GM06990 (cell line): ENCODE results near the gene AP1S1.
"Not testable (repeated sequence)": the region's sequence is repeated elsewhere in the genome, so short reads cannot be mapped to it uniquely, and the experiment has no call there.

Source experiments
- DNase-seq: peaks from one replicate; pipeline ENCODE4 v3.0.0-alpha.2; 2011; ENCODE audit not compliant: insufficient read length; ENCODE audit errors: extremely low read depth
- H3K27me3 ChIP-seq: replicated peaks from 2 replicates; pipeline ENCODE4 v1.6.0; 2011; ENCODE audit warnings: low read length; ENCODE audit not compliant: control insufficient read depth, insufficient read depth
- H3K36me3 ChIP-seq: 2 replicates; pipeline ENCODE4 v1.5.1; 2011; ENCODE audit warnings: low read length; ENCODE audit not compliant: control insufficient read depth, insufficient read depth
- H3K4me3 ChIP-seq: replicated peaks from 2 replicates; pipeline ENCODE4 v1.5.1; 2011; ENCODE audit warnings: low read depth, mild to moderate bottlenecking, control low read depth, low read length
- TF ChIP-seq, protein P1 (sequence below): IDR thresholded peaks from 2 replicates; pipeline ENCODE4 v1.5.1; 2011; ENCODE audit warnings: low read length, control low read depth, mild to moderate bottlenecking, inconsistent platforms; ENCODE audit not compliant: insufficient read depth, poor library complexity, severe bottlenecking

Gene AP1S1

GRCh38 chr7:101195884-101196283, 41.6 kb downstream of the AP1S1 start:
- TF ChIP-seq, protein P1, sequence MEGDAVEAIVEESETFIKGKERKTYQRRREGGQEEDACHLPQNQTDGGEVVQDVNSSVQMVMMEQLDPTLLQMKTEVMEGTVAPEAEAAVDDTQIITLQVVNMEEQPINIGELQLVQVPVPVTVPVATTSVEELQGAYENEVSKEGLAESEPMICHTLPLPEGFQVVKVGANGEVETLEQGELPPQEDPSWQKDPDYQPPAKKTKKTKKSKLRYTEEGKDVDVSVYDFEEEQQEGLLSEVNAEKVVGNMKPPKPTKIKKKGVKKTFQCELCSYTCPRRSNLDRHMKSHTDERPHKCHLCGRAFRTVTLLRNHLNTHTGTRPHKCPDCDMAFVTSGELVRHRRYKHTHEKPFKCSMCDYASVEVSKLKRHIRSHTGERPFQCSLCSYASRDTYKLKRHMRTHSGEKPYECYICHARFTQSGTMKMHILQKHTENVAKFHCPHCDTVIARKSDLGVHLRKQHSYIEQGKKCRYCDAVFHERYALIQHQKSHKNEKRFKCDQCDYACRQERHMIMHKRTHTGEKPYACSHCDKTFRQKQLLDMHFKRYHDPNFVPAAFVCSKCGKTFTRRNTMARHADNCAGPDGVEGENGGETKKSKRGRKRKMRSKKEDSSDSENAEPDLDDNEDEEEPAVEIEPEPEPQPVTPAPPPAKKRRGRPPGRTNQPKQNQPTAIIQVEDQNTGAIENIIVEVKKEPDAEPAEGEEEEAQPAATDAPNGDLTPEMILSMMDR = no peak

GRCh38 chr7:101197991-101198390, 43.7 kb downstream of the AP1S1 start:
- TF ChIP-seq, protein P1 = no peak
- H3K36me3 ChIP-seq = no peaks in the 10 kb centered on the region
- no peak for DNase-seq
- no peak overlapping the region for H3K4me3 ChIP-seq
- H3K27me3 ChIP-seq = no peaks in the 10 kb centered on the region; the same call in 1 of the 2 replicates

More at GRCh38 chr7:101195884-101196283, 41.6 kb downstream of the AP1S1 start:
- DNase-seq = no peak
- Histone ChIP-seq H3K36me3 (no peaks in the 10 kb centered on the region), H3K4me3 (no peak overlapping the region), H3K27me3 (no peaks in the 10 kb centered on the region)

DNA sequence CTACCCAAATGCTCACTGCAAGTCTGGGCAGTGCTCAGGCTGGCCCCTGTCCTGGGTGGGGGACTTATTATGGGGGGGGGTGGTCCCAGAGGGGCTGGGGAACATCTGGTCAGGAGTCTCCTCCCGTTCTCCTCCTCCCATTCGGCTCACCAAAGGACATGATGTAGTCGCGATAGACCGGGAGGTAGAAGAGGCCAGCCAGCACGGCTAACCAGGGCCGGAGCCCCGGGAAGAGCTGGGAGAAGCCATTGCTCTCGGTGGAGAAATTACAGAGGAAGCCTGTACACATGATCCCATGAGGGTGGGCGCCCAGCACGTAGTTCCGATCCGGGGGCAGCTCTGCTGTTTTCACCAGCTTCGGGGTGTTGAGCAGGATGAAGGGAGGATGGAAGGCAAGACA, 44.2 kb downstream of the AP1S1 start:
- H3K4me3 ChIP-seq = no peak overlapping the region
- H3K36me3 ChIP-seq = no peaks in the 10 kb centered on the region
- H3K27me3 ChIP-seq = no peaks in the 10 kb centered on the region; the same call in 1 of the 2 replicates
- DNase-seq = no peak
- TF ChIP-seq, protein P1 = no peak

DNA sequence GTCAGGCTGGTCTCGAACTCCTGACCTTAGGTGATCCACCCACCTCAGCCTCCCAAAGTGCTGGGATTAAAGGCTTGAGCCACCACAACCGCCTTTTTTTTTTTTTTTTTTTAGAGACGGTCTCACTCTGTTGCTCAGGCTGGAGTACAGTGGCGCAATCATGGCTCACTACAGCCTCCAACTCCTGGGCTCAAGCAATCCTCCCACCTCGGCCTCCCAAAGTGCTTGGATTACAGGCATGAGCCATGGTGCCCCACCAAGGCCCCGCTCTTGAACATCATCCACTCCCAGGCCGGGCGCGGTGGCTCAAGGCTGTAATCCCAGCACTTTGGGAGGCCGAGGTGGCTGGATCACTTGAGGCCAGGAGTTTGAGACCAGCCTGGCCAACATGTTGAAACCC, 45.2 kb downstream of the AP1S1 start:
- not testable (repeated sequence) for H3K4me3 ChIP-seq, H3K36me3 ChIP-seq, H3K27me3 ChIP-seq, DNase-seq

- Histone ChIP-seq H3K4me3 (no peak overlapping the region), H3K36me3 (no peaks in the 10 kb centered on the region), H3K27me3 (no peaks in the 10 kb centered on the region; the same call in 1 of the 2 replicates)
- TF ChIP-seq, protein P1 = no peak
- DNase-seq = no peak
Observed at GRCh38 chr7:101200504-101200861, 46.2 kb downstream of the AP1S1 start.

GRCh38 chr7:101200862-101201599, 46.8 kb downstream of the AP1S1 start, which contains the start of gene MOGAT3:
TSS of gene MOGAT3 (minus strand) at chr7:101201036. CDS start at chr7:101200854, 182 bp downstream.
- TF ChIP-seq, protein P1 = no peak

More at GRCh38 chr7:101200862-101201599, 46.8 kb downstream of the AP1S1 start, which contains the start of gene MOGAT3:
- H3K27me3 ChIP-seq = no peaks in the 10 kb centered on the region; the same call in 1 of the 2 replicates
- H3K4me3 ChIP-seq = no peak within 1 kb of the TSS
- no peak for DNase-seq
- H3K36me3 ChIP-seq = no peaks in the 10 kb centered on the region
